DND-41 (cell line): ENCODE measurements around the gene ZNF440.

Experiments
- EZH2 ChIP-seq: IDR thresholded peaks from 3 replicates; pipeline ENCODE4 v1.6.1; 2012; ENCODE audit warnings: borderline replicate concordance, low read depth, mild to moderate bottlenecking, moderate library complexity, low read length, inconsistent platforms; ENCODE audit not compliant: severe bottlenecking
- TF ChIP-seq, protein P1 (sequence below): IDR thresholded peaks from 2 replicates; pipeline ENCODE4 v1.5.1; 2012; ENCODE audit warnings: borderline replicate concordance, low read length, moderate library complexity, mild to moderate bottlenecking; ENCODE audit not compliant: poor library complexity, severe bottlenecking; ENCODE audit errors: extremely low read depth

DNA sequence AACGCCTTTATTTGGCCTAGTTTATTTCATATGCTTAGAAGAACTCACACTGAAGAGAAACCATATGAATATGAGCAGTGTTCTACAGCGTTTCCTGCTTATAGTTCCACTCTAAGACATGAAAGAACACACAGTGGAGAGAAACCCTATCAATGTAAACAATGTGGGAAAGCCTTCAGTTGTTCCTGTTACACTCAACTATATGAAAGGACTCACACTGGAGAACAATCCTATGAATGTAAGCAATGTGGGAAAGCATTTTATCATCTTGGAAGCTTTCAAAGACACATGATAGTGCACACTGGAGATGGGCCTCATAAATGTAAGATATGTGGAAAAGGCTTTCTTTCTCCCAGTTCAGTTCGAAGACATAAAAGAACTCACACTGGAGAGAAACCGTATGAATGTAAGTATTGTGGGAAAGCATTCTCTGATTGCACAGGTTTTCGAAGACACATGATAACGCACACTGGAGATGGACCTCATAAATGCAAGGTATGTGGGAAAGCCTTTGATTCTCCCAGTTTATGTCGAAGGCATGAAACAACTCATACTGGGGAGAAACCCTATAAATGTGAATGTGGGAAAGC, 33.5 kb upstream of the ZNF440 start:
- TF ChIP-seq, protein P1, sequence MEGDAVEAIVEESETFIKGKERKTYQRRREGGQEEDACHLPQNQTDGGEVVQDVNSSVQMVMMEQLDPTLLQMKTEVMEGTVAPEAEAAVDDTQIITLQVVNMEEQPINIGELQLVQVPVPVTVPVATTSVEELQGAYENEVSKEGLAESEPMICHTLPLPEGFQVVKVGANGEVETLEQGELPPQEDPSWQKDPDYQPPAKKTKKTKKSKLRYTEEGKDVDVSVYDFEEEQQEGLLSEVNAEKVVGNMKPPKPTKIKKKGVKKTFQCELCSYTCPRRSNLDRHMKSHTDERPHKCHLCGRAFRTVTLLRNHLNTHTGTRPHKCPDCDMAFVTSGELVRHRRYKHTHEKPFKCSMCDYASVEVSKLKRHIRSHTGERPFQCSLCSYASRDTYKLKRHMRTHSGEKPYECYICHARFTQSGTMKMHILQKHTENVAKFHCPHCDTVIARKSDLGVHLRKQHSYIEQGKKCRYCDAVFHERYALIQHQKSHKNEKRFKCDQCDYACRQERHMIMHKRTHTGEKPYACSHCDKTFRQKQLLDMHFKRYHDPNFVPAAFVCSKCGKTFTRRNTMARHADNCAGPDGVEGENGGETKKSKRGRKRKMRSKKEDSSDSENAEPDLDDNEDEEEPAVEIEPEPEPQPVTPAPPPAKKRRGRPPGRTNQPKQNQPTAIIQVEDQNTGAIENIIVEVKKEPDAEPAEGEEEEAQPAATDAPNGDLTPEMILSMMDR = no peak
- TF ChIP-seq EZH2 = no peak
